ENCODE data around the gene GNG13. TPM values are rescaled to one million over a fixed set of nuclear protein-coding genes. Genes with fewer than 3 reads are reported as not detected.

The GNG13 gene
- total and polyA plus RNA-seq, 9 donors = not detected

DNA sequence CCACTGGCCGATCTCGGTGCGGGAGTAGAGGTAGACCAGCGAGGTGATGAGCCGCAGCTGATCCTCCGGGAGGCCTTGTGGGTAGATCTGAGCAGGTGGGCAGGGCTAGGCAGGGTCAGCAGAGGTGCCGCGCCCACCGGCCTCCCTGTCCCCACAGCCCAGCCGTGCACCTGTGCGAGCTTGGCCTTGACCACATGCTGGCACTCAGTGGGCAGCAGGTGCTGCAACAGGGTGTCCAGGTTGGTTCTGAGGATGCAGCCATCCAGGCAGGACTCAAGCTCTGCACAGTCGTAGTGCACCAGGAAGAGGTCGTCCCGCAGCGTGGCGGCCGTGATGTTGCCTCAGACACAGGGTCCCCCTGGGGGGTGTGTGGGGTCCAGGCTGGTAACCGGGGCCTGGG lies 27.6 kb downstream of the GNG13 start:
- TF ChIP-seq, protein P1, sequence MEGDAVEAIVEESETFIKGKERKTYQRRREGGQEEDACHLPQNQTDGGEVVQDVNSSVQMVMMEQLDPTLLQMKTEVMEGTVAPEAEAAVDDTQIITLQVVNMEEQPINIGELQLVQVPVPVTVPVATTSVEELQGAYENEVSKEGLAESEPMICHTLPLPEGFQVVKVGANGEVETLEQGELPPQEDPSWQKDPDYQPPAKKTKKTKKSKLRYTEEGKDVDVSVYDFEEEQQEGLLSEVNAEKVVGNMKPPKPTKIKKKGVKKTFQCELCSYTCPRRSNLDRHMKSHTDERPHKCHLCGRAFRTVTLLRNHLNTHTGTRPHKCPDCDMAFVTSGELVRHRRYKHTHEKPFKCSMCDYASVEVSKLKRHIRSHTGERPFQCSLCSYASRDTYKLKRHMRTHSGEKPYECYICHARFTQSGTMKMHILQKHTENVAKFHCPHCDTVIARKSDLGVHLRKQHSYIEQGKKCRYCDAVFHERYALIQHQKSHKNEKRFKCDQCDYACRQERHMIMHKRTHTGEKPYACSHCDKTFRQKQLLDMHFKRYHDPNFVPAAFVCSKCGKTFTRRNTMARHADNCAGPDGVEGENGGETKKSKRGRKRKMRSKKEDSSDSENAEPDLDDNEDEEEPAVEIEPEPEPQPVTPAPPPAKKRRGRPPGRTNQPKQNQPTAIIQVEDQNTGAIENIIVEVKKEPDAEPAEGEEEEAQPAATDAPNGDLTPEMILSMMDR (IDR thresholded peaks at IDR 0.05) = no peak
- no peak for TF ChIP-seq EP300 (IDR thresholded peaks at IDR 0.05)
- no peak for TF ChIP-seq POLR2A (IDR thresholded peaks at IDR 0.05)
- Histone ChIP-seq H3K27me3 (no peaks in the 10 kb centered on the region), H3K4me3 (no peak overlapping the region), H3K36me3 (no peaks in the 10 kb centered on the region), H3K27ac (no peak overlapping the region), H3K4me1 (ENCODE audit: insufficient read depth) (no peaks in the 10 kb centered on the region), H3K9me3 (no peaks in the 10 kb centered on the region)
- no peak for DNase-seq
- intact Hi-C loops (cut with DNase I) = no loop called here
- WGBS, 3 donors = 83 to 84% (median 83%) methylated on average over 18 of the region's 18 CpGs

DNA sequence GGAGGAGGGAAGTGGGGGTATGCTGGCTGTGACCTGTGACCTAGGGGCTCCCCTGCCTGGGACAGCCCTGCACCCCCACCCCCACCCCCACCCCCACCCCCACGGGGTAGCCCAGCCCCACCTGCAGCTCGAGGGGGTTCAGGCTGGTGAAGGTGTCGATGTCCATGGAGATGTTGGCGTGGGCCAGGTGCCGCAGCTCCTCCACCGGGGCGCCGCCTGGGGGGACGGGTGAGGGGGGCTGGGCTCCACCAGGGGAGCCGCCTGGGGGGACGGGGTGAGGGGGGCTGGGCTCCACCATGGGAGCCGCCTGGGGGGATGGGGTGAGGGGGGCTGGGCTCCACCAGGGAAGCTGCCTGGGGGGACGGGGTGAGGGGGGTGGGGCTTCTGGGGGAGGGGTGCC lies 30.1 kb downstream of the GNG13 start:
- TF ChIP-seq EP300 (IDR thresholded peaks at IDR 0.05) (no peak), POLR2A (IDR thresholded peaks at IDR 0.05) (no peak)
- TF ChIP-seq, protein P1 (IDR thresholded peaks at IDR 0.05) = no peak
- Histone ChIP-seq H3K27me3 (no peaks in the 10 kb centered on the region), H3K27ac (no peak overlapping the region), H3K4me3 (no peak overlapping the region), H3K9me3 (no peaks in the 10 kb centered on the region), H3K4me1 (ENCODE audit: insufficient read depth) (no peaks in the 10 kb centered on the region), H3K36me3 (no peaks in the 10 kb centered on the region)
- WGBS, 3 donors = 62 to 84% (median 70%) methylated on average over 7 to 13 of the region's 13 CpGs
- no peak for DNase-seq
- intact Hi-C loops (cut with DNase I) = no loop called here

DNA sequence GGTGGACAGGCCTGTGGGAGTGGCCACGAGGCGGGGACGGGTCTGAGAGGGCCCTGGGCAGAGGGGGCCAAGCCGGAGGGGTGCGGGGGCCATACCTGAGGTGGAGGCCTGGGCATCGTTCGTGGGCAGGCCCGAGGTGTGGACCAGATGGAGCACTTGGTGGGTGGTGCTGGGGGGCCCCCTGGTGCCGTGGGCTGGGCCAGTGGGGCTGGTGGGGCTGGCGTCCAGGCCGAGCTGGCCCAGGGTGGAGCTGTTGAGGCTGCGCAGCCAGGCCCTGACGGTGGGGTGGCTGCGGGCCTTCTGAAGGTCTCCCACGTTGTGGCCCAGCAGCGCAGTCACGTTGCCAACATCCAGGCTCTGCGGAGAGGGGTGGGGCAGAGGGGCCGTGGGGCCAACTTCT lies 30.6 kb downstream of the GNG13 start:
- no peak overlapping the region for H3K4me3 ChIP-seq
- TF ChIP-seq POLR2A (IDR thresholded peaks at IDR 0.05) = no peak
- no peak for TF ChIP-seq EP300 (IDR thresholded peaks at IDR 0.05)
- TF ChIP-seq, protein P1 (IDR thresholded peaks at IDR 0.05) = no peak
- H3K4me1 ChIP-seq (ENCODE audit: insufficient read depth) = no peaks in the 10 kb centered on the region
- H3K27ac ChIP-seq = no peak overlapping the region
- no peak for DNase-seq
- no peaks in the 10 kb centered on the region for H3K9me3 ChIP-seq
- H3K36me3 ChIP-seq = no peaks in the 10 kb centered on the region
- intact Hi-C loops (cut with DNase I) = no loop called here
- H3K27me3 ChIP-seq = no peaks in the 10 kb centered on the region
- 69 to 72% (median 70%) methylated on average over 19 of the region's 19 CpGs for WGBS, 3 donors

DNA sequence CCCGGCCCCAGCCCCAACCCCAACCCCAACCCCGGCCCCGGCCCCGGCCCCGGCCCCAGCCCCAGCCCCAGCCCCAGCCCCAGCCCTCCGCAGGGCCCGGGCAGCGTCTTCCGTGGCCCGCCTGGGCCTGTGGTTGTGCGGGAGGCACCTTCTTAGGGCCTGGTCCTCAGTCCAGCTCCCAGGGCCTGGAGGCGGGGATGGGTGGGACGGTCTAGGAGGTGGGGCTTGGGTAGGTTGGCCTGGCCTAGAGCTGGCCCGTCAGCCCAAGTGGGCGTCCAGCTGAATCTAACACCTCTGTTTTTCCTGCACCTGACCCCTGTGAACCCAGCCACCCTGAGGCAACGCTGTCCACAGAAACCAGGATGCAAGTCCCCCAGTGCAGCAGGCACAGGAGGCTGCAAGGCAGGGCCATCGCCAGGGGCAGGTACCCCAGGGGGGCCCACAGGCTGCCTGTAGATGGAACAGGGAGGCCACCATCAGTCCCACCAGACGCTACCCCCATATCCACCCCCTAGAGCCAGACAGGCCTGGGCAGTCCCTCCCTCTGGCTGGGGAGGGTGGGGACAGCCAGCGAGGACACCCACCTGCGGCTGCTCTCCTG lies 31.2 kb downstream of the GNG13 start:
- TF ChIP-seq, protein P1 (IDR thresholded peaks at IDR 0.05) = no peak
- TF ChIP-seq EP300 (IDR thresholded peaks at IDR 0.05) = no peak
- no peak for TF ChIP-seq POLR2A (IDR thresholded peaks at IDR 0.05)
- WGBS, 3 donors = 70 to 77% (median 76%) methylated on average over 16 to 20 of the region's 20 CpGs

More for the DNA sequence above, 31.2 kb downstream of the GNG13 start:
- intact Hi-C loops (cut with DNase I) = no loop called here
- Histone ChIP-seq H3K9me3 (no peaks in the 10 kb centered on the region), H3K27me3 (no peaks in the 10 kb centered on the region), H3K27ac (no peak overlapping the region), H3K4me1 (ENCODE audit: insufficient read depth) (no peaks in the 10 kb centered on the region), H3K36me3 (no peaks in the 10 kb centered on the region), H3K4me3 (no peak overlapping the region)
- DNase-seq = no peak

Measured in ovary (tissue), 9 donors.